ENCODE measurements around the gene FER1L5.

DNA sequence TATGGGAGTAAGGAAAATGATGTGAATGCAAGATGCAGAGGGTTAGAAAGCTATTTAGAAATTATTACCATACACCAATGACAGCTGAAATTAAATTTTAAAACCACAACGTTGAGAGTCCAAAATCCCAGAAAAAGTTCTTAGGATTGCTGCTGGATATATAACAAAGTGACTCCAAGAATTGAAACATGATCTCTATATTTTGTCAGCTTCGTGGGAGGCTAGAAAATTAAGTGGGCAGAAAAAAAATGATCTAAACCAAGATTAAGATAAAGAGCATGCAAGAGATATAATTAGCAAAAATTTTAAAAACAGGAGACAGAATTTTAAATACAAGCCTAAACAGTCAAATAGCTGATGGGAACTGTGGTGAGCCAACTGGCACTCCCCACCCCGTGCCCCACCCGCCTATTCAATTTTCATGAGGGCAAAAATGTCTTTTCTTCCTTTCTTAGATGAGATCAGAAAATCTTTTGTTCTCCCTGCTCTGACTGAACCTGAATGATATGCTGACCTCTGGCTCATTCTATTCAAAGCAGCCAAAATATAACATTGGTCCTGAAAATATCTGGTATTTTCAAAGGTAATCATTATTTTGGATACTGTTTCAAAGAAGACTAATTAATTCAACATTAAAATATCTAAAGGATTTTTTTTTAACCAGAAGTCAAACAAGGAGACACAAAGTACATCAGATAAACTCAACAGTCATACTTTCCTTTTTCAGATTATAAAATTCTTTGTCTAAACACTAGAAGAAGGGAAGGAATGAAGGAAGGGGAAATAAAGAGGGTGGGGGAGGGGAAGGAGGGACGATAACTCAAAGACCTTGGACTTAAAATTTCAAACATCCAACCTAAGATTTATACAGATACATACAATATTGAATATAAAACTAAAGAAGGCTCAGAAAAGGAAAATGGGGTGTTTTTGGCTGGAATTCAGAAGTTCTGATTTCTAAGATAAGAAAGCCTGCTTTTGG is 16.7 kb upstream of the FER1L5 start:
- TF ChIP-seq, protein P1, sequence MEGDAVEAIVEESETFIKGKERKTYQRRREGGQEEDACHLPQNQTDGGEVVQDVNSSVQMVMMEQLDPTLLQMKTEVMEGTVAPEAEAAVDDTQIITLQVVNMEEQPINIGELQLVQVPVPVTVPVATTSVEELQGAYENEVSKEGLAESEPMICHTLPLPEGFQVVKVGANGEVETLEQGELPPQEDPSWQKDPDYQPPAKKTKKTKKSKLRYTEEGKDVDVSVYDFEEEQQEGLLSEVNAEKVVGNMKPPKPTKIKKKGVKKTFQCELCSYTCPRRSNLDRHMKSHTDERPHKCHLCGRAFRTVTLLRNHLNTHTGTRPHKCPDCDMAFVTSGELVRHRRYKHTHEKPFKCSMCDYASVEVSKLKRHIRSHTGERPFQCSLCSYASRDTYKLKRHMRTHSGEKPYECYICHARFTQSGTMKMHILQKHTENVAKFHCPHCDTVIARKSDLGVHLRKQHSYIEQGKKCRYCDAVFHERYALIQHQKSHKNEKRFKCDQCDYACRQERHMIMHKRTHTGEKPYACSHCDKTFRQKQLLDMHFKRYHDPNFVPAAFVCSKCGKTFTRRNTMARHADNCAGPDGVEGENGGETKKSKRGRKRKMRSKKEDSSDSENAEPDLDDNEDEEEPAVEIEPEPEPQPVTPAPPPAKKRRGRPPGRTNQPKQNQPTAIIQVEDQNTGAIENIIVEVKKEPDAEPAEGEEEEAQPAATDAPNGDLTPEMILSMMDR (IDR thresholded peaks at IDR 0.05), result no peak
- no peak for TF ChIP-seq EZH2 (IDR thresholded peaks at IDR 0.05; ENCODE audit: borderline replicate concordance, insufficient read depth, low read depth, low read length, poor library complexity, severe bottlenecking)
